ENCODE data around the gene LRIT2. TPM values are rescaled to one million over a fixed set of nuclear protein-coding genes. Genes with fewer than 3 reads are reported as not detected.

Gene LRIT2
- total RNA-seq, 1 donor from 2014 or later: not detected

GRCh38 chr10:84237199-84238051 lies 12.1 kb upstream of the LRIT2 start:
- no peak for DNase-seq (ENCODE audit: low spot score in 2 of 2, unreplicated experiment in 2 of 2)
- H3K27me3 Mint-ChIP-seq (ENCODE audit: low read depth): peaks cover 57% of the 10 kb centered on the region
- no peak overlapping the region for H3K4me3 Mint-ChIP-seq
- peak; percentile 10 for TF ChIP-seq CTCF (IDR thresholded peaks at IDR 0.05; ENCODE audit: unreplicated experiment)
- H3K4me1 Mint-ChIP-seq: no peaks in the 10 kb centered on the region
- H3K36me3 Mint-ChIP-seq: no peaks in the 10 kb centered on the region
- H3K9me3 Mint-ChIP-seq: no peaks in the 10 kb centered on the region
- no peak overlapping the region for H3K27ac Mint-ChIP-seq

- Mint-ChIP-seq H3K27ac (no peak overlapping the region), H3K4me3 (no peak overlapping the region), H3K9me3 (no peaks in the 10 kb centered on the region), H3K27me3 (ENCODE audit: low read depth) (peaks cover 59% of the 10 kb centered on the region), H3K4me1 (no peaks in the 10 kb centered on the region), H3K36me3 (no peaks in the 10 kb centered on the region)
- TF ChIP-seq CTCF (IDR thresholded peaks at IDR 0.05; ENCODE audit: unreplicated experiment): no peak
- no peak for DNase-seq (ENCODE audit: low spot score in 2 of 2, unreplicated experiment in 2 of 2)
Measured at GRCh38 chr10:84236807-84237198, 11.5 kb upstream of the LRIT2 start.

GRCh38 chr10:84235096-84235495 lies 9.8 kb upstream of the LRIT2 start:
- no peak for DNase-seq (ENCODE audit: low spot score in 2 of 2, unreplicated experiment in 2 of 2)
- Mint-ChIP-seq H3K4me3 (no peak overlapping the region), H3K27me3 (ENCODE audit: low read depth) (peaks cover 65% of the 10 kb centered on the region), H3K4me1 (no peaks in the 10 kb centered on the region), H3K36me3 (no peaks in the 10 kb centered on the region), H3K27ac (no peak overlapping the region), H3K9me3 (no peaks in the 10 kb centered on the region)
- TF ChIP-seq CTCF (IDR thresholded peaks at IDR 0.05; ENCODE audit: unreplicated experiment): no peak

DNA sequence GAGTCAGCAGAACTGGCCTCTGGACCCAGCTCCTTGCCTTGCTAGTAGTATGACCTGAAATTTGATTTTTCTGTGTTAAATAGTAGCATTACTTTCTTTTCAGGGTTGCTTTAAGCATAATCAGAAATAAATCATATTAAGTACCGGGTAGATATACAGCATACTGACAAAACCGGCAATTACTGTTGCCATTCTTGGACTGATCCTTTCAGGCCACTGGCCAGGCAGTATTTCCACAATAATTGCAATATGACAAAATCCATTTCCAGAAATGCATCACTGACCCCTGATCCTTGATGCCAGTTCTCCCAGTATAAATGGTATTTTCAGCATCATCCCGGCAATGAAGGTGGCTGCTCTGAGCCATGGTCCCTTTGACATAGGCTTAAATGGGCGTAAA lies 9.1 kb upstream of the LRIT2 start:
- no peak for DNase-seq (ENCODE audit: low spot score in 2 of 2, unreplicated experiment in 2 of 2)
- peaks cover 66% of the 10 kb centered on the region for H3K27me3 Mint-ChIP-seq (ENCODE audit: low read depth)

GRCh38 chr10:84233940-84234339 lies 8.6 kb upstream of the LRIT2 start:
- H3K27me3 Mint-ChIP-seq (ENCODE audit: low read depth): peaks cover 66% of the 10 kb centered on the region
- no peak overlapping the region for H3K27ac Mint-ChIP-seq
- no peaks in the 10 kb centered on the region for H3K9me3 Mint-ChIP-seq
- no peaks in the 10 kb centered on the region for H3K36me3 Mint-ChIP-seq
- no peak overlapping the region for H3K4me3 Mint-ChIP-seq
- no peak for DNase-seq (ENCODE audit: low spot score in 2 of 2, unreplicated experiment in 2 of 2)
- no peak for TF ChIP-seq CTCF (IDR thresholded peaks at IDR 0.05; ENCODE audit: unreplicated experiment)
- no peaks in the 10 kb centered on the region for H3K4me1 Mint-ChIP-seq

More for the DNA sequence above, 9.1 kb upstream of the LRIT2 start:
- no peak for TF ChIP-seq CTCF (IDR thresholded peaks at IDR 0.05; ENCODE audit: unreplicated experiment)
- no peak overlapping the region for H3K27ac Mint-ChIP-seq
- no peaks in the 10 kb centered on the region for H3K36me3 Mint-ChIP-seq
- H3K4me1 Mint-ChIP-seq: no peaks in the 10 kb centered on the region
- H3K9me3 Mint-ChIP-seq: no peaks in the 10 kb centered on the region
- no peak overlapping the region for H3K4me3 Mint-ChIP-seq
